HG02763 (cell line): ENCODE measurements around the gene UBE2E3.
A peak's percentile ranks its signal among the peaks of the same experiment; 100 is the strongest.

Source experiments
- ATAC-seq: cut with Tn5 transposase; IDR thresholded peaks from one replicate; pipeline ENCODE4 v1.9.1; 2021; ENCODE audit warnings: mild to moderate bottlenecking, moderate library complexity; ENCODE audit not compliant: unreplicated experiment

UBE2E3 gene

DNA sequence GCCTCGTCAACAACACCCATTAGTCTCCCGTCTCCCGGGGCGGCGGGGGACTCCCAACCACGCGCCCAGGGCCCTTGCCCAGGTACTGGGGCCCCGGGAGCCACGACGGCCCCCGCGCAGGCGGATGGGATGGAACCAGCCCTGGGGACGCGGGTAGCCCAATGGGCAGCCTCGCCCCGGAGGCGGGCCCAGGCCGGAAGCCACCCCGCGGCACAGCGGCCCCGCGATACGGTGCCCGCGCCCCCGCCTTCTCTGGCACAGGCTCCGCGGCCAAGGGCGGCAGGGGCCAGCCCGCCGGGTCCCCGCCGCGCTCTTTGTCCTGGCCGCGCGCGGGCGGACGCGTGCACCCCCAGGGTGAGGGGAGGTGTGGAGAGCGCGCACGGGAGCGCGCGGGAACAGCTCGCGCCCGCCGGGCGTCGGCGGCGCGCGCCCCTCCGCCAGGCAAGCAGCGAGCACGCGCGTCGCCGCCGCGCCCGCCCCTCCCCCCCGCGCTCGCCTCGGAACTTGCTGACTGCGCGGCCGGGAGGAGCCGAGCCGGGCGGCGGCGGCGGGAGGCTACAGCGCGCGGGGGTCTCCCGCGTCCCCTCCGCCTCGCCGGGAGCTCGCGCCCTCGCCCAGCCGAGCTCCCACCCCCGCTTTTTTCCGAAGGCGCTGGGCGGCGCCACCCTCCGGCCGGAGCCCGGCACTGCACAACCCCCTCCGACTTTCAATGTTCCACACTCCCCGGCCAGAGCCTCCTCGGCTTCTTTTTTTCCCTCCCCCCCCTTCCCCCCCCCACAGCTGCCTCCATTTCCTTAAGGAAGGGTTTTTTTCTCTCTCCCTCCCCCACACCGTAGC is at the start of gene UBE2E3:
Gene UBE2E3 (plus strand): TSS at position 500 of the 837 bp plus-strand sequence. CDS start 1,438 bp downstream, outside the sequence.
- ATAC-seq = peak; percentile 75

DNA sequence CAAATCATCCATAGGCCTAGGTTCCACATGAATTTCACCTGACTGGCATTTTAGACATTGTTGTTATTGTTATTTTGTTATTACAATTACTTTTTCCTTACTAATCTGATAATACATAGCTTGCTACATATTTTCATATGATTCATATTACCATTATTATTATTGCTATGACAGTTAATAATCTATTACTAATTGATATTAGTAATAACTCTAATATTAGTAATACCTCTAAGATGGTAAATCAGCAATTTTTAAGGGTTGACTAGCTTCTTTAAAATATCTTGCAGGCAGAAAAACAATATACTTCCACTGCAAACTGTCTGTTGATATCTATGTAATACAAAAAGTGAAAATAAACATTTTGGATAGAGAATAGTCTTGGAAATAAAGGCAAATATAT is 48.6 kb upstream of the UBE2E3 start:
- no peak for ATAC-seq

DNA sequence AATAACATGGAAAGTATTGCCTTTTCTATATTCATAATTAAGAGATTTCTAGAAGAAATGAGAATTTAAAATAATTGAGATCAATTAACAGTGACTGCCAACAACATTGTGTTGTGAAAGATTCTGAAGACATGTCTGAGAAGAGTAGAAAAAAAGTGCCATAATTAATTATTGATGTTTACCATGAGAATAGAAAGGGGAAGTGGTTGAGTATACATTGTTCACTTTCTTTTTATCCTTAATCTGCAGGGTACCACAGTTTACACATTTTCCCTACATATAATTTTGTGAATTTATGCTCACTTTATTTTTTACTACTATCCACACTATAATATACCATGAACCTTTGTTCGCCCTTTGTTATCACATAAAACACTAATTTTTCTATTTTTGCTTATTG is 47.1 kb upstream of the UBE2E3 start:
- no peak for ATAC-seq

DNA sequence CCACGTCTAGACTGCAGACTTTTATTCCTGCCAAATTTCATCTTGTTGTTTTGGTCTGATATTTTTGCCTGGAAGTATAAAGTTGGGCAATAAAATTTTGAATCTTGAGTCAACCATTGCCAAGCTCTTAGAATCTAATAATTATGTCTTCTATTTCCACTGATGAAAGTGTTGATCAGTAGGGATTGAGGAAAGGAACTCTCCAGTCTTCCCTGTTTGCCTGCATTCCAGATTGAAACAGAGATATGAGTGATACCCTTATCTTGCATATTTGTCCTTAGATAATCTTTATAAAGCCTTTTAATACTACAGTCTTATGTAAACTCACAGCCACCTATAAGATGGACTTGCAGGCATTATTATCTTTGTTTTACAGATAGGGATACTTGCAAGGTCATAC is 45.5 kb upstream of the UBE2E3 start:
- no peak for ATAC-seq

DNA sequence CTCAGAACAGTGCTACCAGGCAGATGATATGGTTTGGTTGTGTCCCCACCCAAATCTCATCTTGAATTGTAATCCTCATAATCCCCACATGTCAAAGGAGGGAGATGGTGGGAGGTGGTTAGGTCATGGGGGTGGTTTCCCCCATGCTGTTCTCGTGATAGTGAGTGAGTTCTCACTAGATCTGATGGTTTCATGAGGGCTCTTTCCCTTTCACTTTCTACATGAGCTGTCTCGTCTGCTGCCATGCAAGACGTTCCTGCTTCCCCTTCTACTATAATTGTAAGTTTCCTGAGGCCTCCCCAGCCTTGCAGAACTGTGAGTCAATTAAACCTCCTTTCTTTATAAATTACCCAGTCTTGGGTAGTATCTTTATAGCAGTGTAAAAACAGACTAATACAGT is 42.9 kb upstream of the UBE2E3 start:
- ATAC-seq = peak; percentile 68

DNA sequence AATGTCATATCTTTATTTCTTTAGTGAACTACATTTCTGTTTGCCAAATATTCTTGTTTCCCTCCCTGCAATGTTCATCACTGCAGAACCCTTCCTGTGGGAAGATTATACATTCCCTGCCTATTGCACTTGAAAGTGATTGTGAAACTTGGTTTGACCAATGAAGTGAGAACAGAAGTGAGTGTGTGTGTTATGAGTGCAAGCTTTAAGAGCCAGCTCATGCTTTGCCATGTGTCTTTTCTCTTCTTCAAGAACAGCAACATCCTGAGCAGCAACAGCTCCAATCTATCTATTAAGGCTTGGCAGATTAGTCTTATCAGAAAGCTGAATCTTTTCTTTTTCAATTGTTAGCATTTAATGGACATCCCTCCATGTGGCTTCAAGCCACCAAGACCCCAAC is 42.0 kb upstream of the UBE2E3 start:
- peak; percentile 71 for ATAC-seq

DNA sequence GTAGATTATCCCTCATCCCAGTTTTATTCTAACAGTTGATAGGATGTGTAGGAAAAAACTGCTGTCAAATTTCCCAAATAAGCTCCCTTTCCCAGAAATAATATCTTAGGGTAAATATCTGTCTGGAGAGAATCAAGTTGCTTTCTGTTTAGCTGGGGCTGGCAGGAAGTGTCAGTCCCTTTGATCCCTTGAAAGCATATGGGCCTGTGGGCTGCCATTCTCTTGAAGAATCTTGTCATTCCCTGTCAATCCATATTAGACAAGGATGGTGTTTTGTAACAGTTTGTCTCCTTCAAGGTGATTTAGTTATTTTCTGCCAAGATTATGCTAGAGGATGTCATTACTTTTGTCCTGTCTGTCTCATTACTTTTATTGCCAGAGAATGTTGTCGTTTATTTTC is 37.1 kb upstream of the UBE2E3 start:
- no peak for ATAC-seq

DNA sequence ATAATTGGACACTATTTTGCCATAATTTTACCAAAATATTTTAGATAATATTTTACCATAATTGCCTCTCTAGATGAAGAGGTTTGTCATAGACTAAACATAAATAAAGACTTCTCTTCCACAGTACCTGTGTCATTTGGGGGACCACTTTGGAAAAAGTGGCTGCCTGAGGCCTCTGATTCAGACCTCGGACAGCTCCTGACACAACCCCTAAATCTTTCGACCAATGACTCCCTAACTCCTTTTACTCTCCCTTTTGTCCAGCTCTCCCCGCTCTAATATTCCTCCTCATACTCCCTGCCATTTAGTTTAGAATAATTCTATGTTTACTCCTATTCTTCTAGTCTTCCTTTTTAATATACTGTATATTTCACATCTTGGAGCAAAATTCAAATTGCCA is 36.0 kb upstream of the UBE2E3 start:
- ATAC-seq = no peak

DNA sequence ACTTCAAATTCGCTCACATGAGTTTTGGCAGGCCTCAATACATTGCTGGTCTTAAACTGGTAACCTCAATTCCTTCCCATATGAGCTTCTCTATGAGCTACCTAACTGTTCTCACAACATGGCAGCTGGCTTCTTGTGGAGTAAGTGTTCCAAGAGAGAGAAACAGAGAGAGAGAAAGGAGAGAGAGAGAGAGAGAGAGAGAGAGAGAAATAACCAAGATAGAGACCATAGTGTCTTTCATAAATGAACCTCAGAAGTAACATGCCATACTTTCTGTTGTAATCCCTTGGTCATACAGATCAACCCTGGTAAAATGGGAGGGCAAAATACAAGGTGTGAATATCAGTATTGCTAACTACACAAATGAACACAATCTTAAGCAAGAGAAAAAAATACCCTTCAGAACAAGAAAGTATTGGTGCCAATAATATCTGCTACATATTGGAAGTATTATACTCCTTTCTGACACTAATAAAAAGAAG is 33.2 kb upstream of the UBE2E3 start:
- ATAC-seq = no peak

DNA sequence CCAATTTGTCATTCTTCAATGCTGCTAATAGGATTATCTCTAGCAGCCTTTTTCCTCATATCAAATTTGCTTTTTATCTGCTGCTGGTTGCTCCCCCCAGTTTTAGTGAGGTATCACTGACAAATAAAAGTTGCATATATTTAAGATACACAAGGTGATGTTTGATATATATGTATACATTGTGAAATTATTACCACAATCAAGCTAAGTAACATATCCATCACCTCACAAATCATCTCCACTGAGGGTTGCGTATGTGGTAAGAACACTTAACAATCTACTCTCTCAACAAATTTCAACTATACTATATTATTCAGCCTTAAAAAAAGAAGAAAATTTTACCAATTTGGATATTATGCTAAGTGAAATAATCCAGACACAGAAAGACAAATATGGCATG is 30.5 kb upstream of the UBE2E3 start:
- ATAC-seq = no peak

DNA sequence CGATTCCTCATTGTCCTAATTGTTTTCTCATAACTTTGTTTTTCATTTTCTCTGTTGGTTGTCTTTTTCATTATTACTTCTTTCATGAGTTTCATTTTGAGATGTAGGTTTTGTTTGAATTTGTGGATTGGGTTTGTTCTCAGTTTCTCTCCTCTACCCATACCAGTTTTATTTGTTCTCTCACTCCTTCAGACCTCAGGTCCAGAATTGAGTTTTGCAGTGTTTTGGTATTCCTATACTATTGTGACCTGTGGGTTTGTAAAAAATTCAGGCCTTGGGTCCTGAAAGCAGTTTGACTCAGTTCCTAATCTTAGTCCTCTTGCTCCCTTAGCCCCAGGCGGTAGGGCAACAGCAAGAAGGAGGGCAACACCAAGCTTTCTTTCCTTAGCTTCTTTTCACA is 28.3 kb upstream of the UBE2E3 start:
- no peak for ATAC-seq

DNA sequence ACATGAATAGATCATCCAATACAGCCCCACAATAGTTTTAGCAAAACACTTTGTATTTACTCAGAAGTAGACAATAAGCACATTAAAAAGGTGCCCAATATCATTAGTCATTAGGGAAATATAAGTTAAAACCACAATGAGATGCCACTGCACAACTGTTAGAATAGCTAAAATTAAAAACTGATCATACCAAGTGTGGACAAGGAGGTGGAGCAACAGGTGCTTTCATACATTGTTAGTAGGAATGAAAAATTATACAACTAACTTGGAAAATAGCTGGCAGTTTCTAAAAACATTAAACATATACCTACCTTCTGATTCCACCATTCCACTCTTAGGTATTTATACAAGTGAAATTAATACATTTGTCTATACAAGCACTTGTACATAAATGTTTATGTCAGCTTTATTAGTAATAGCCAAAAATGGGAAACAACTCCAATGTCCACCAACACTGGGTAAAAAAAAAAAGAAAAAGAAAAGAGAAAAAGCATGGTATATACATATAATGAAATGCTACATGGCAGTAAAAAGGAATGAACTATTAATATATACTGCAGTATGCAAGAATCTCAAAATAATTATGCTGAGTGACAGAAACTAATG is 27.6 kb upstream of the UBE2E3 start:
- ATAC-seq = no peak

DNA sequence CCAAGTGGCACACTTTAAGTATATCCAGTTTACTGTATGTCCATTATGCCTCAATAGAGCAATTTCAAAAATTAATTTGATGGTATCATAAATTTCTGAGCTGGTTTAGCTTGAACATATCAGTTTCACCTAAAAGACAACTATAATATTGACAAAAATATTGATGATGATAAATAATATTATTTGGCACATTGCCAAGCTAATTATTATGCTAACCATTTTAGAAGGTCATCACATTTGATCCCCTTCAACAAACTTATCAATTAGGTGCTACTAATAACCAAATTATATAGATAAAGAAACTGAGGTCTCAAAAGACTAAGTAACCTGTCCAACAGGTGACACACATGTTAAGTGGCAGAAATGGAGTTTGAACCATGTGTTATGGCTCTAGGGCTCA is 26.9 kb upstream of the UBE2E3 start:
- no peak for ATAC-seq

DNA sequence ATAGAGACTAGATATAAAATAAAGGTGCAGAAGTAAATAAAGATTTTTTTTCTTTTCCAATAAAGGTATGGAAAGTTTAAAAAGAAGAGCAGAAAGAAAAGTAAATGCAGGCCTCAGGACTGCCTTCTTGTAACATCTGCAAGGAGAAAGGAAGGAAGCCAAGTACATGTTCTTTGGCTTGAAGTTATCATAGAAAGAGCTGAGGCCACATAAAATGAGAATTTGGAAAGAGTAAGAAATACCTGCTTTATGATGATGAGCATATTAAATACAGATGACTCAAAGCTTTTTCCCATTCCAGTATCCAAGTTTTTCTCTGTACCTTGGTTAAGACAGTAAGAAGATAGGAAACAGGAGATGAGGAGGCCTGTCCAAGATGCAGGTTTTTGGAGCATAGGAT is 25.3 kb upstream of the UBE2E3 start:
- ATAC-seq = no peak

DNA sequence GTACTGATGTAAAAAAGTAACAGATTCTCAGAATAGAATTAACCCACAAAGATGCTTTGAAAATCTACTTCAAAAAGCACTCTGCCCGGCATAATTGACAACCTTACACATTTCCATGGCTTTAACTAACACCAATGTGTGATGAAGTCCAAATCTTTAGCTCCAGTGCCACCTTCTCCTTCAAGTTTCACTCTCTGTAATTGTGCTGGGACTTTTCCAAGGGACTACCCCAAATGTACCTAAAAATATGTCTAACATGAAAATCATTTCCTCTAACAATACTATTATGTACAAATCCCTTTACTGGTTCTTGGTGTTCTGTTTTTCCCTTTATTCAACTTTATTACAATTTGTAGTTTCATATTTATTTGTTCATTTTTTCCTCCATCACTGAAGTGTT is 20.6 kb upstream of the UBE2E3 start:
- ATAC-seq = no peak

DNA sequence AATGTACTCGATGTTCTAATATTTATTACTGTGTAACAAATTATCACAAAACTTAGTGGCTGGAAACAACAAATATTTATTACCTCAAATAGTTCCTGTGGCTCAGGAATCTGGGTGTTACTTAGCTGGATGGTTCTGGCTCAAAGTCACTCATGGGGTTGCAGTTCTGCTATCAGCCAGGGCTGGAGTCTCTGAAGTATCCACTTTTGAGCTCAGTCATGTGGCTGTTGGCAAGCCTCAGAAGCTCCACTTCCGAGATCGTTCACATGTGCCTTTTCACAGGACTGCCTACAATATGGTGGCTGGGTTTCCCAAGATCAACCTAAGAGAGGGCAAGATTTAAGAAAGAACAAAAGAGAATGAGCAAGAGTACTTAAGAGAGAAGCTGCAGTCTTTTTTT is 19.4 kb upstream of the UBE2E3 start:
- no peak for ATAC-seq

DNA sequence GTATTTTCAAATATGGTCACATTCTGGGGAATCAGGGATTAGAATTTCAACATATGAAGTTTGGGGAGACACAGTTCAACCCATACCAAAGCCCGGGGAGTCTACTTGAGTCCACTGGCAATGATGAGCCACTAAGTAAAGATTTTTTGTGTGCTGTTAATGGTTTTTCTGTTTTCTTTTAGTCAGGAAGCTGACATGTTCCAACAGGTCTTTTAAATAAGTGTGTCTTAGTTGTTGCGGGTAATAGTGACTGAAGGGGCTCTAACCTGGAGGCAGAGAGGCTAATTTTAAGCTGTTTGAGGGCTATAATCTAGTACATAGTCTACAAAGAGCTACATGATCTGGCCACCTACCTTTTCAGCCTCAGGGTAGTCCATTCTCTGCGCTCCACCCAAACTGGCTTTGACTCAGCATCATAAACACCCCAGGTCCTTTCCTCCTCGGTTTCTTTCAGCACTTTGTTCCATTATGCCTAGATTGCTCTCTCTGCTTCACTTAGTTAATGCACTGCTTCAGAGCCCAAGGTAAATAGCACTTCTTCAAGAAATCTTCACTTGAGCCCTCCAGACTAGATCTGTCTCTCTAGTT is 17.6 kb upstream of the UBE2E3 start:
- ATAC-seq = no peak

DNA sequence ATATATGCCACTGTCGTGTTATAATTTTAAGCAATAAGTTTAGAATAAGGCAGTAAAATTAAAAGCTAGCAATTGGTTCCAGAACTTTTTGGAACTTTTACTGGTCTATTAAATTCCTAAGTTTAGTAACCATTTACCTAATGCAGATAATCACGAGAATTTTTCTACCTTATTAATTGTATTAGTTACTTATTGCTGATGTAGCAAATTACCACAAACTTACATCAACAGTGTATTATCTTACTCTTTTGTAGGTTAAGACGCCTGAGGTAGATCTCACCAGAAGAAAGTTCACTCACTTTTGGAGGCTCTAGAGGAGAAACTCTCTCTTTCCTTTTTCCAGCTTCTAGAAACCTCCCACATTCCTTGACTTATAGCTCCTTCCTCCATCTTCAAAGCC is 14.0 kb upstream of the UBE2E3 start:
- no peak for ATAC-seq

DNA sequence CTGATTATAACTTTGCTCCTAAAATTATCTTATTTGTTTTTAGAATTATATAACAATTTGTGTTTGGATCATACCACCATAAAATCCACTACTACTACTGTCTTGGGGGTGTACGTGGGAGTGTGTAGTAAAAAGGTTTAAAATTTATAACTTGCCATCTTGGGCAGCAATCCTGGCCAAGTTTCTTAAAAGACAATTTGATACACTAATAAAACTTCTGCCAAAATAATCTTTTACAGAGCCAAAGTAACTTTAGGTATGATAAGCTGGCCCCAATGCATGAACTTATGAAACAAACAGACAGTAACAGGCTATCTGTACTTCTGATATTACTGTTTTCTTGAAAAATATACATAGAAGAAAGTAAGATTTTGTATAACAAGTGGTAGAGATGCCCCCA is 11.3 kb upstream of the UBE2E3 start:
- ATAC-seq = no peak

DNA sequence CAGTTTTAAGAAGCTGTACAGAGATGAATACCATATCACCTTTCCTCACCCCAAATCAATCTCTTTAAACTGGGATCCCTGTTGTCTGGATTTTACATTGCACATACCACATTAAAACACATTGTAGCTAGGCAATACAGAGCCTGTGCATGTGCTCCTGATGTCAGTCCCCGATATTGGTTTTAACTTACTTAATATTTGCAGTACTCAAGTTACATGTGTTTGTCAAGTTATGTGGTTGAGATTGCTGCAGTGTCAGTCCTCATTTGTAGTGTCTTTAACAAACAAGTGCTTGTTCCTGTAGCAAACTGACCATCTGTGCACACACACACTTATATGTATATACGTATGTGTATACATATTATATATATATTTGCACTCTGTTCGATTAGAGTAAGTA is 10.4 kb upstream of the UBE2E3 start:
- ATAC-seq = no peak

DNA sequence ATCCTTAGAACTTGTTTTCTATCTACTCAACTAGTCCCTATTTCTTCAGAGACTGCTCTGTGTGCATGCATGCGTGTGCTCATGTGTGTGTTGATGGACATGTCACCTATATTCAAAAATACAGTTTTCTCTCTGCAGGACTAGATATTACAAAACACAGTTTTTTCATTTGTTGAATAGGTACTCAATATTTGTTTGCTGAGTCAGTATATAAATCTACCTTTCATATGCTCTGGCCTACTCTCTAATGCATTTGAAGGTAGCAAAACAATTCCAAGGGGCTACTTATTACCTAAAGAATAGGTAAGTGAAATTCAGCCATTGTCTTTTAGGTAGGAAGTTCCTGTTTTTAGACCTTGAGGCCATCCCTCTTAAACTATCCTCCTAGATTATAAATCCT is 8.6 kb upstream of the UBE2E3 start:
- ATAC-seq = no peak

DNA sequence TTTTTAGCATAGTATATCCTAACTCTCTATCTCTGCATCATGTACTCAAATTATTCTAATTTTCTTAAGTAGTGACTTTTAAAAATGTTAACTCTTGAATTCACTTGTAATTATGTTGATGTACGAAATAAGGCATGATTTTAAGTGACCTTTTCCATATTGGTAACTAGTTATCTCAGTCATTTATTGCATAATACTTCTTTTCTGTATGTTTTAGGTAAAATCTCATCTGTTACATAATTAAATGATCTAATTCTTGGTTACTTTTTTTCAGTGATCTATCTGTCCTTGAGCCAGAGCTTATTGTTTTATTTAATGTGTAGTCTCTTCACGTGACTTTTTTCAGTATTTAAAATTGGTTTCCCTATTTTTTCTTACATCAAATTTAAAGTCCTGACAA is 4.8 kb upstream of the UBE2E3 start:
- ATAC-seq = no peak
